Fibroblast of pulmonary artery (primary cell): Measurements from ENCODE around the gene ZBP1.

Experiments
- DNase-seq: peaks from one replicate; pipeline ENCODE4 v3.0.0-alpha.2; 2010; ENCODE audit warnings: low read depth
- H3K4me3 ChIP-seq: replicated peaks from 2 replicates; pipeline ENCODE4 v1.5.1; 2011; ENCODE audit warnings: low read depth, mild to moderate bottlenecking, control low read depth, low read length, moderate library complexity
- TF ChIP-seq, protein P1 (sequence below): IDR thresholded peaks from 2 replicates; pipeline ENCODE4 v1.5.1; 2011; ENCODE audit warnings: mild to moderate bottlenecking, control low read depth, low read length, inconsistent platforms; ENCODE audit errors: missing control alignments

ZBP1 gene

GRCh38 chr20:57561356-57562279 is 58.6 kb downstream of the ZBP1 start:
- H3K4me3 ChIP-seq, result no peak overlapping the region
- TF ChIP-seq, protein P1, sequence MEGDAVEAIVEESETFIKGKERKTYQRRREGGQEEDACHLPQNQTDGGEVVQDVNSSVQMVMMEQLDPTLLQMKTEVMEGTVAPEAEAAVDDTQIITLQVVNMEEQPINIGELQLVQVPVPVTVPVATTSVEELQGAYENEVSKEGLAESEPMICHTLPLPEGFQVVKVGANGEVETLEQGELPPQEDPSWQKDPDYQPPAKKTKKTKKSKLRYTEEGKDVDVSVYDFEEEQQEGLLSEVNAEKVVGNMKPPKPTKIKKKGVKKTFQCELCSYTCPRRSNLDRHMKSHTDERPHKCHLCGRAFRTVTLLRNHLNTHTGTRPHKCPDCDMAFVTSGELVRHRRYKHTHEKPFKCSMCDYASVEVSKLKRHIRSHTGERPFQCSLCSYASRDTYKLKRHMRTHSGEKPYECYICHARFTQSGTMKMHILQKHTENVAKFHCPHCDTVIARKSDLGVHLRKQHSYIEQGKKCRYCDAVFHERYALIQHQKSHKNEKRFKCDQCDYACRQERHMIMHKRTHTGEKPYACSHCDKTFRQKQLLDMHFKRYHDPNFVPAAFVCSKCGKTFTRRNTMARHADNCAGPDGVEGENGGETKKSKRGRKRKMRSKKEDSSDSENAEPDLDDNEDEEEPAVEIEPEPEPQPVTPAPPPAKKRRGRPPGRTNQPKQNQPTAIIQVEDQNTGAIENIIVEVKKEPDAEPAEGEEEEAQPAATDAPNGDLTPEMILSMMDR, result no peak
- no peak for DNase-seq

DNA sequence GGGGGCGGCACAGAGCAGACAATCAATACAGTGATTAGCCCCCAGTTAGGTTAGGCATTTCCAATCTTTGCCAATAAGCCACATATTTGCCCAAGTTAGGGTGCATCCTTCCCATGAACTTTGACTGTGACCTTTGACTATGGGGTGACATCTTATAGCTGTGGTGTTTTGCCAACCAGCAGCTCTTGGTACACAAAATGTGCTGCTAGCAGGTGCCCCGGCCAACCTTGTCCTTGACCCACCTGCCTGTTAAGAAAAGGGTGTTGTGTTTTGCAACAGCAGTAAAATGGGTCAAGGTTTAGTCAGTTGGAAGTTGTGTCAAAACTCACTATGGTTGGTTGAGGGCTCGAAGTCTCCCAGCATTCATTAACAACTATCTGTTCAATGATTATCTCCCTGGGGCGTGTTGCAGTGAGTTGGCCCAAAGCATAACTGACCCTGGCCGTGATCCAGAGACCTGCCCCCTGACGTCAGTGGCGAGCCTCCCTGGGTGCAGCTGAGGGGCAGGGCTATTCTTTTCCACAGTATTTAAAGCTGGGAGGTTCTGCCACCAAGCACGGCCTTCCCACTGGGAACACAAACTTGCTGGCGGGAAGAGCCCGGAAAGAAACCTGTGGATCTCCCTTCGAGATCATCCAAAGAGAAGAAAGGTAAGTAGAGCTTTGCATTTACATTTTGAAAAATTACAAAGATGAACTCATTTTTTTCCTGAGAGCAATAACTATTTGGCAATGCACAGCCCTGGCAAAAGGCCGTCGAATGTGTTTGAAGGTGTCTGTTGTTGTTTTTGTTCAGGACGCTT is 59.5 kb downstream of the ZBP1 start, which contains the start of gene PCK1:
Gene PCK1, plus strand, starts transcription at position 557 of the 802 bp plus-strand sequence. CDS start 302 bp downstream, outside the sequence.
- H3K4me3 ChIP-seq, result no peak within 1 kb of the TSS
- peak; percentile 6 for DNase-seq
- TF ChIP-seq, protein P1, result no peak

DNA sequence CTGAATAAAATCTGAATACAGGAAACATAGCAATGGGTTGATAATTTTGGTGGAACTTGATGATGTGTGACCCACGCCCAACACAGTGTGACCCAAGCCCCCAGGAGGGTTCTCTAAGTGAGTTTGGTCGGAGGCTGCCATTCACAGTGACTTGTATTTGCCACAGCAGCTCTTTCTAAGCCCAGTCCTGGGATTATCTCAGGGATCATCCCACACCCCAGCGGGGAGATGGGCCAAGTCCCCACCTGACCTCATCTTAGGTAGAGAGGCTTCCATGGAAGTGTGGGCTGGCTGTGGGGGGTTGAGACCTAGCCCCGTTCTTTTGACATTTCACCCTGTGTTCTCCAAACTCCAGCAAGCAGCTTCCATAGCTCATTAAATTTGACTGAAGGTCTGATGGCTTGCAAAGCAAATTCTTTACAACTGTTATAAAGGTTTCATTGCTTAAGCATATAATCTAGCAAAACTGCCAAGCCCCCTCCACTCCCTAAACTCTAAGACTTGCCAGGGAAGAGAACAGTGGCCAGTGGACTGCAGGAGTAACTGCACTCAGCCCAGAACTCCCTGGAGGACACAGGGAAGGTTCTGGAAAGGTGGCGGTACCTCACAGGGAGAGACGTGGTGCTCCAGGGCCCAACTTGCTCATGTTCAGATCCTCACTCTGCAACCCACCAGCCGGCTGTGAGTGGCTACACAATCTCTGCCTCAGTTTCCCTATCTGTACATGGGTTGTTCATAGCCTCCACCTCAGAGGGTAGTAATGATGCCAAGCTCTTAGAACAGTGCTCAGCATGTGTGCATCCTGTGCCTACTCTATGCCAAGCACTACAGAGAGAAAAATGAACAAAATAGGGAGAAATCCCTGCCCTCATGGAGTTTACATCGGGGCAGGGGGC is 60.3 kb downstream of the ZBP1 start:
- TF ChIP-seq, protein P1, result no peak
- H3K4me3 ChIP-seq, result no peak overlapping the region
- no peak for DNase-seq

- DNase-seq, result no peak
- TF ChIP-seq, protein P1, result no peak
These were observed 61.0 kb downstream of the ZBP1 start for GRCh38 chr20:57559289-57559634.

DNA sequence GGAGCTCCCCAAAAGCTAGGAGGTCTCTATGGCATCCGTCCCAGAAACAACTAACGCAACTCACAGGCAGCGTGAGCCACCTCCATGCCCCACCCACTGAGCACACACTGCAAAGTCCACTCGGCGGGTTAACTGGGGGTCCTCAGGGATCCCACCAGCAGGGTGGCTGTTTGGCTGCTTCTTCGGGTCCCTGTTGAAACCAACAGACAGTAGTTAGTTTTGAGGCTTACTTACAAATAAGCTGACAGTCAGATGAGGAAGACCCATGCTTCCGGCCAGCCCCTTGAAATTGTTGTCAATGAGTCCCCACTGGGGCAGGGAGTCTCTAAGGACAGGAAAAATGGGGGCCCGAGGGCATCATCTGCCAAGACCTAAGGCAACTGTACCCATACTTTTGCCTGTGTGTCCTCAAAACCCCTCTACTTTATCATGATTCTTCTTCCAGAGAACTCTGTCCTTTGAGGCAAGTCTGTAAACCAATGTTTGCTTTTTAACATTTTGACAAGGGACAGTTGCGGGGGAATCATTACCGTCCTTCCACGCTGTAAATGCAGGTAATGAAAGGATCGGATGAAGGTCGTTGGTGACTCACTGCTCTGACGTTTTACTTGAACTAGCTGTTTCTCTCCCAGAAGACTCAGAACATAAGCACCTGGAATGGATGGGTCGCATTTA is 61.5 kb downstream of the ZBP1 start:
- TF ChIP-seq, protein P1, result no peak
- no peak for DNase-seq
- no peak overlapping the region for H3K4me3 ChIP-seq

More at GRCh38 chr20:57559289-57559634, 61.0 kb downstream of the ZBP1 start:
- no peak overlapping the region for H3K4me3 ChIP-seq
